ENCODE measurements around the gene BAZ1B. TPM values are rescaled to one million over a fixed set of nuclear protein-coding genes. Genes with fewer than 3 reads are reported as not detected.

Gene BAZ1B
- total RNA-seq, 1 experiment from 2014 or later: 66.3 TPM

- peaks cover 17% of the 10 kb centered on the region for H3K36me3 Mint-ChIP-seq
- peaks cover 14% of the 10 kb centered on the region for H3K27me3 Mint-ChIP-seq (ENCODE audit: low read depth)
- H3K27ac Mint-ChIP-seq: no peak overlapping the region
- CTCF ChIA-PET: interaction anchor here (0.7 to 5.8 kb wide), 5 partner anchors 12 to 114 kb away, joined by 3 to 26 read pairs (median 3); no protein-coding TSS in a partner anchor
- POLR2A ChIA-PET: interaction anchor here (1.2 kb wide), 1 partner anchor 13 kb away, joined by 3 read pairs; no protein-coding TSS in a partner anchor
- TF ChIP-seq ZNF263 (CRISPR knock-in tag; IDR thresholded peaks at IDR 0.05; ENCODE audit: low read depth): no peak
- no peak for TF ChIP-seq E2F1 (CRISPR knock-in tag; IDR thresholded peaks at IDR 0.05)
- TF ChIP-seq USF2 (CRISPR knock-in tag; IDR thresholded peaks at IDR 0.05): no peak
- no peak for TF ChIP-seq TEAD1 (CRISPR knock-in tag; IDR thresholded peaks at IDR 0.05)
- H3K4me3 Mint-ChIP-seq: no peak overlapping the region
- no peaks in the 10 kb centered on the region for H3K4me1 Mint-ChIP-seq
- no peaks in the 10 kb centered on the region for H3K9me3 Mint-ChIP-seq
- DNase-seq (ENCODE audit: low spot score): no peak
- ATAC-seq: no peak
Observed at GRCh38 chr7:73436031-73436929, 85.8 kb downstream of the BAZ1B start.

GRCh38 chr7:73435471-73436009, 86.6 kb downstream of the BAZ1B start:
- DNase-seq (ENCODE audit: low spot score) (no peak), ATAC-seq (no peak)
- no peaks in the 10 kb centered on the region for H3K4me1 Mint-ChIP-seq
- no peaks in the 10 kb centered on the region for H3K9me3 Mint-ChIP-seq
- H3K27ac Mint-ChIP-seq: no peak overlapping the region
- H3K4me3 Mint-ChIP-seq: no peak overlapping the region
- peaks cover 14% of the 10 kb centered on the region for H3K27me3 Mint-ChIP-seq (ENCODE audit: low read depth)
- TF ChIP-seq E2F4 (CRISPR knock-in tag; IDR thresholded peaks at IDR 0.05; ENCODE audit: borderline replicate concordance, low read depth) (no peak), NFE2L1 (CRISPR knock-in tag; IDR thresholded peaks at IDR 0.05) (no peak), FOXP4 (CRISPR knock-in tag; IDR thresholded peaks at IDR 0.05) (no peak), GRHL2 (CRISPR knock-in tag; IDR thresholded peaks at IDR 0.05; ENCODE audit: insufficient replicate concordance, severe bottlenecking) (no peak), ZNF532 (CRISPR knock-in tag; IDR thresholded peaks at IDR 0.05; ENCODE audit: borderline replicate concordance) (no peak), ZNF671 (CRISPR knock-in tag; IDR thresholded peaks at IDR 0.05) (no peak), GTF2I (CRISPR knock-in tag; conservative IDR thresholded peaks at IDR 0.05) (no peak), IRF1 (CRISPR knock-in tag; IDR thresholded peaks at IDR 0.05) (no peak)
- POLR2A ChIA-PET: interaction anchor here (1.2 kb wide), 1 partner anchor 12 kb away, joined by 3 read pairs; no protein-coding TSS in a partner anchor
- CTCF ChIA-PET: interaction anchor here (0.9 to 5.8 kb wide), 3 partner anchors 11 to 111 kb away, joined by 3 to 26 read pairs (median 3); no protein-coding TSS in a partner anchor
- H3K36me3 Mint-ChIP-seq: peaks cover 11% of the 10 kb centered on the region

Measured in WTC11 (cell line).